GM18870 (cell line): ENCODE measurements around the gene ENPEP.

Source experiments
- ATAC-seq: cut with Tn5 transposase; IDR thresholded peaks from one replicate; pipeline ENCODE4 v1.9.1; 2021; ENCODE audit warnings: moderate library complexity; ENCODE audit not compliant: unreplicated experiment

The ENPEP gene

DNA sequence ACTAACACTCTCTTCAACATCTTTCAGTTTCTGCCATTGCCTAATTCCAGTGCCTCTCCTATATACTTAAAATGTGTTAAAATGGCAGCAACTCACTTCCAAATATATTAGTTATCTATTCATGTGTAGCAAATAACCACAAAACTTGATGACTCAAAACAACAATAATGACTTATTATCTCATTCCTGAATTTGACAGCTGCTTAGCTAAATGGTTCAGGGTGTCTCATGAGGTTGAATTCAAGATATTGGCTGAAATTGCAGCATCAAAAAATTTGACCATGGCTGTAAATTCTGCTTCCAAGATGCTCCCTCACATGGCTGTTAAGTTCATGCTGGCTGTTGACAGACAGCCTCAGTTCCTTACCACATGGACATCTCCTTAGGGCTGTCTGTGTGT is 121.6 kb downstream of the ENPEP start:
- ATAC-seq = no peak

DNA sequence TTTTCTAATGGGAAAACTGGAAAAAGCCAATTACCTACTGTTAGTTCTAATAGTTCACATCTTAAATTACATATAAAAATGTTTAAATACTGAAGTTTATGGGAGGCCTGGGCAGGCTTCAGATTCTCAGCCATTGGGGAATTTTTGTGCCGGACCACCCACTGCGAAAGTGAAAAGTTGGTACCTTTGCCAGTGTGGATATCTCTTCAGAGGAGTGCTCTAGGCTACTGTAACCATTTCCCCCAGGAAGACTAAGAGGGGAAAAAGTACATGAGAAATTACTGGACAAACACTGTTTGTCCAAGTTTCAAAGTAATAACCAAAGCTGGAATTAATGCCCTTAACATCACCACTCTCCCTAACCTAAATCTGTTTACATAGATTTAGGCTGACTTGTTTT is 126.1 kb downstream of the ENPEP start:
- ATAC-seq = no peak

DNA sequence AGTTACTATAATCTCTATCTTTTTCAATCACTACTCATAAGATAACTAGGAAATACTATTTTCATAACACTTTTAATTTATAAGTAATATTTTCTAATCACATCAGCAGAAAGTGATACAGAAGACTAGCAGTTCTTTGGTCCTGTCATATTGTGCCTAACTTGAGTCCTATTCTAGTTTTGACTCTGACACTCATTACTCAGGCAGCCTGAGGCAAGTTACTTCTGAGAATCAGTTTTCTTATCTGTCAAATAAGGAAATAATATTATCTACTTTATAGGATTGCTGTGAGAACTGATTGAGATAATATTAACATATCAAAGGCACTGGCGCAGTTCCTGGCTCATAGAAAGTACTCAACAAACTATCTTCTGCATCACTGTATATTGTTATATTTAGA is 129.1 kb downstream of the ENPEP start:
- ATAC-seq = peak; percentile 72

DNA sequence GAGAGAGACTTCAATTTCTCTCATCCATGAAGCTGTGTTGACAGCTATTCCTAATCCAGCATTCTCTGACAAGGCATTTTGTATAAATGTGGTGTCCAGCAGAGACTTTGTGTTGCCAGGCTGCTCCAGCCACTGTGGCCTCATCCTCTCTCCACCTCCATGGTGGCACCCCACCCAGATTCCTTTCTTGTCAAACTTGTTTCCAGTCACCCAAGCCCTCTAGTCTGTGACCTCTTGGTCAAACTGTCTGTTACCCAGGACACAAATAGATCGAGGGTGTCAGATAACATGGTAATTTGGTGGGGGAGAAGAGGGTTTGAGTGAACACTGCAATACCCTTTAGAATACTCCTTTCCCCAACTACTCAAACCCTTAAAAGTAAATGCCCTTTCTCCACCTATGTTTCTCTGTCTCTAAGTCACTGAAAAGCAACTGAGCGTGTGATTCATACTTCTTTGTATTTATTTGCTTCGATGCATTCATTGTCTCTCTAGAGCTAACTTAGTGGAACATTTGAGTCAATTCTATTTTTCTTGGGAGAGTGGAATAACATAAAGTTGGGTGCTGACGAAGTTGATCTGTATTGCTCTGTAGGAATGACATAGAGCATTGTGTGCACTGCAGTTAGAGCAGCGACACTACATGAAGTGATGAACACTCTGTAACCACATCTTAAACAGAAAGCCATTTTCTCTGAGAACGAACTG is 133.2 kb downstream of the ENPEP start:
- no peak for ATAC-seq

DNA sequence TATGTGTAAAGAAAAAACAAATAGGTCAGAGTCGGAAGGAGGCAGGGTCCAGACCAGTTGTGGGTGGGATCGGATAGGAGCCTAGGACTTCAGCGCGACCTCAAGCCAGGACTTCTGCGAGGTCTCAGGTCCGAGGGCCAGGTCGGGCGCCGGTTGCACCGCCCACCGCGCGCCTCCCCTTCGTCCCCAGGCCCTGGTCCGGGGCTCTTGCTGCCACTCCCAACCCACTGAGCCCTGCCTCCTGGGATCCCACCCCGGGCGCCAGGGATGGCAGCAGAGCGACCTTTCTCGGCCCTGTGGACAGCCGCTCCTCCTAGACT is 134.6 kb downstream of the ENPEP start:
- ATAC-seq = no peak

DNA sequence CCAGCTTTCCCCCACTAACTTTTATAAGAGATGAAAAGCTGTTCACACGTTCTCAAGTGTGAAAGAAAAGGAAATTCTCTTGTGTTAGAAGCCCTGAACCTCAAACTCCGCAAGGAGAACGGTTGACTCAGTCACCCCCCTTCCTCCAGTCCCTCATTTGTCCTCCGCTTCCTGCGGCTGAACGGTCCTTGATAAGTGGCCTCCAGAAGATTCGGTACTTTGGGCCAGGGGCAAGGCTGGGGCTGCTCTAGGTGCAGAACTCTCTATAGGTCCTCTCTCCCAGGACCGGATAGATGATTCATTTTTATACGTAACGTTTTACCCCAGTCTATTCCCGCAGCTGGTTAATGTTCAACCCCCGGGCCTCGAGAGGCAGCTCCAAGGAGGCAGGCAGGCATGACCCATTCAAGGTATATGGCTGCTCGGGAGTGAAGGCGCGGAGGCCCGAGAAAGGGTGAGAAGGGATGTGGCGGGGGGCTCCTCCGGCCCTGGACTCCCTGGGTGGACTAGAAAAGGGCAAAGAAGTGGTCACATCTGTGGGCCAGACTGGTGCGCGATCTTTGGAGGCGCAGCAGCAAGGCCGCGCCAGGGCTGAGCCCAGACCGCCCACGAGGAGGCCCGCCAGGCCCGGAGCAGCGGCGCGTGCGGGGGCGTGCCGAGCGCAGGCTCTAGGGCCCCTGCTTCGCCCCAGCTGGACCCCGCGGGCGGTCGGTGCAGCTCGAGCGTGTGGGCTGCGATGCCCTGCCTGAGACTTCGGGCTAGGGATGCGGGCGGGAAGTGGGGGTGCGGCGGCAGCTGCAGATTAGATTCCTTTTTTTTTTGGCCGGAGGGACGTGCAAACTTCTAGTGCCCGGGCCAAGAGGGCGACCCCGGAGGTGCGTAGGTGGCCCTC is 135.2 kb downstream of the ENPEP start:
- ATAC-seq = peak; percentile 92

DNA sequence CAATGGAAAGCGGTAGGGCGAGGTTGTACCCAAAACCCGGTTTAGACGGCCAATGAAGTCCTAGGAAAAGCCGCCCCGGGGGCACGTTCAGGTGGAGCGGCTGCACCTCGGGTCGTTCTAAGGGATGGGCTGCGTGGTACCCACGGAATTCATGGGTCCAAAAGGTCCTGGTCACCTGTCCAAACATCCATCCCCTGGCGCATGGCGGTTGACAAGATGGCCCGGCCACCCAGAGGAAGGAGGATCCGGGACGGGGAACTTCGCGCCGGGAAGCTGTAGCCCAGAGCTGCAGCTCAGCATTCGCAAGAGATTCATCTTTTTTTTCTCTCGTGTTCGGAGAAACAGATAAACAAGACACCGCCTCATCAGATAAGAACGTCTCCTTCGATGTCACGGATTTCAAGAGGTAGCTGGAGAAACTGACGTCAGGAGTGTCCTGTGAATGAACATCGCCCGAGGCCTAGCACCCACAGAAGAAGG is 136.1 kb downstream of the ENPEP start:
- ATAC-seq = no peak

DNA sequence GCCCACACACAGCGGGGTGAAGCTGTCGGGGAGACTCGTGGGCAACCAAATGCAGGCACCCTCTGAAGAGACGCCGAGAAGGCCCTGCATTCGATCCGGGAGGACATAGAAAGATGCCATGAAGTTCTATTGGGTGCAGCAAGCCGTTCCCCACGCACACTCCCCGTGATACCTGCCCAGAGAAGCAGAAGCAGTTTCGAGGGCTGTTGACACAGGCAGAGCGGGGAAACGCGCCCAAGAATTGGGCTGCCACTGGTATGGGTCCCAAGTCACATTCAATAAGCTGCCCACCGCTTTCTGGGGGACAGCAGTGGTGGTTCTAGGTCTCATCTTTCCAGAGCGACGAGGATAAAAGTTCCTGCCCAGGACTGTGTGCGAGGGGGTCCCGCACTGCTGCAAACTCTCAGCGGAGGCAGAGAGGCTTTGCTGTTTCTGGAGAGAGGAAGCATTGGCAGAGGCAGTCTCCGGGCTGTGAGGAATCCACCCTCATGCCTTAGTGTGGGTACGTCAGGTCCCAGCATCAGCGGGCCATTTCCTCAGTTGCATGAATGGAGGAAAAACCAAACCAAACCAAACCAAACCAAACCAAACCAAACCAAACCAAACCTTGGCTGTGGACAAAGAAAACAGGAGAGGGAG is 136.8 kb downstream of the ENPEP start:
- ATAC-seq = no peak

DNA sequence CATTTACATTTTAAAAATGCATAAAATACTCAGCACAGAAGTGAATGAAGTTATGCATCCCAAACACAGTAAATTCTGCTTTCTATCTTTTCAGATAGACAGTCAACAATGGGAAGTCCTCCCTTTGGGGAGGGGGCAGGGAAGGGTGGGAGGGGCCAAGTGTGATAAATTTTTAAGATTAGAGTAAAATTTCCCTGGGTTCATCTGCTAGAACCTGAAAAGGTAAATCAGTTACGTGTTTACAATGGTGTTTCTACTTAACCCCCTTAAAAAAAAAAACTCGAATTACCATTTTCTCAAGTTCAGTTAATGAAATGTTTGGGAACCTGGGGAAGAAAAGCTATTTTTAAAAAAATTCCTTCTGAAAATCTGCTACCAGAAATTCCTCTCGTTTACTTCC is 137.8 kb downstream of the ENPEP start:
- no peak for ATAC-seq

DNA sequence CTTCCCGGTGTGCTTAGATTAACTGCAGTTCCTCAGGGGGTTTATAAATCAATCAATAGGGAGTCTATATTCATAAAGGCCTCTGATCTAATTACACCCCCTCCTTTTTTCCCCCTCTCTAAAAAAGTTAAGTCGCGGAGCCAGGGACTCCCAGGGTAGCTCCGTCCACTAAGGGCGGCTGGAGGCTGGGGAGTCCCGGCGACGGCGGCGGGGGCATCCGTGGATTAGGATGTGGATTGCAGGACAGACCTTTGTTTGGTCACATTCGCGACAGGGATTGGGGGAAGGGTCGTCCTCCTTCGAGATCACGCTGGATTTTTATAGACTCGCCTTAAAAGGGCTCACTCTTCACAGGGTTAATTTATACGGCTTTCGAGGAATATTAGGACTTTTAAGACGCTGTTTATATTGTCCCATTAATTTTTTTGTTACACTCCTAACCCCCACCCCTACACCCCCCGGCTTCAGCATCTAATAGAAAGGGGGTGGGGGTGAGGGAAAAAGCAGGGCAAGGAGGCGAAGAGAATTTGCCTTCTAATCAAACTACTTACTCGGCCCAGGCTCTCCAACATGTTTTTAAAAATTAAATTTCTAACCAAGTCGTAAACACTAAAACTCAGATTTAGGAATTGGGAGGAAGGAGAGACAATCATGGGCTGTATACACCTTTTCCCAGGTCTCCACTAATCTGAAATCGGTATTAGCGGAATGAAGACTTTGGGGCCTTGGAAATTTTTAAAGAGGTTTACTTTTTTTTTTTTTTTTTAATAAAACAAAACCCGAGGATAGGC is 138.4 kb downstream of the ENPEP start:
- no peak for ATAC-seq
